ENCODE results near the gene GLP1R.

GRCh38 chr6:39016839-39017546 lies 31.6 kb upstream of the GLP1R start:
- TF ChIP-seq NFYB (CRISPR knock-in tag; conservative IDR thresholded peaks at IDR 0.05; ENCODE audit: low read depth): no peak
- TF ChIP-seq JUN (CRISPR knock-in tag; IDR thresholded peaks at IDR 0.05): no peak
- TF ChIP-seq, protein P1, sequence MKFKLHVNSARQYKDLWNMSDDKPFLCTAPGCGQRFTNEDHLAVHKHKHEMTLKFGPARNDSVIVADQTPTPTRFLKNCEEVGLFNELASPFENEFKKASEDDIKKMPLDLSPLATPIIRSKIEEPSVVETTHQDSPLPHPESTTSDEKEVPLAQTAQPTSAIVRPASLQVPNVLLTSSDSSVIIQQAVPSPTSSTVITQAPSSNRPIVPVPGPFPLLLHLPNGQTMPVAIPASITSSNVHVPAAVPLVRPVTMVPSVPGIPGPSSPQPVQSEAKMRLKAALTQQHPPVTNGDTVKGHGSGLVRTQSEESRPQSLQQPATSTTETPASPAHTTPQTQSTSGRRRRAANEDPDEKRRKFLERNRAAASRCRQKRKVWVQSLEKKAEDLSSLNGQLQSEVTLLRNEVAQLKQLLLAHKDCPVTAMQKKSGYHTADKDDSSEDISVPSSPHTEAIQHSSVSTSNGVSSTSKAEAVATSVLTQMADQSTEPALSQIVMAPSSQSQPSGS (CRISPR knock-in tag; IDR thresholded peaks at IDR 0.05; ENCODE audit: borderline replicate concordance, low read depth): no peak
- no peak for TF ChIP-seq MXD4 (CRISPR knock-in tag; IDR thresholded peaks at IDR 0.05; ENCODE audit: borderline replicate concordance)
- TF ChIP-seq, protein P2, sequence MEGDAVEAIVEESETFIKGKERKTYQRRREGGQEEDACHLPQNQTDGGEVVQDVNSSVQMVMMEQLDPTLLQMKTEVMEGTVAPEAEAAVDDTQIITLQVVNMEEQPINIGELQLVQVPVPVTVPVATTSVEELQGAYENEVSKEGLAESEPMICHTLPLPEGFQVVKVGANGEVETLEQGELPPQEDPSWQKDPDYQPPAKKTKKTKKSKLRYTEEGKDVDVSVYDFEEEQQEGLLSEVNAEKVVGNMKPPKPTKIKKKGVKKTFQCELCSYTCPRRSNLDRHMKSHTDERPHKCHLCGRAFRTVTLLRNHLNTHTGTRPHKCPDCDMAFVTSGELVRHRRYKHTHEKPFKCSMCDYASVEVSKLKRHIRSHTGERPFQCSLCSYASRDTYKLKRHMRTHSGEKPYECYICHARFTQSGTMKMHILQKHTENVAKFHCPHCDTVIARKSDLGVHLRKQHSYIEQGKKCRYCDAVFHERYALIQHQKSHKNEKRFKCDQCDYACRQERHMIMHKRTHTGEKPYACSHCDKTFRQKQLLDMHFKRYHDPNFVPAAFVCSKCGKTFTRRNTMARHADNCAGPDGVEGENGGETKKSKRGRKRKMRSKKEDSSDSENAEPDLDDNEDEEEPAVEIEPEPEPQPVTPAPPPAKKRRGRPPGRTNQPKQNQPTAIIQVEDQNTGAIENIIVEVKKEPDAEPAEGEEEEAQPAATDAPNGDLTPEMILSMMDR (IDR thresholded peaks at IDR 0.05): no peak
- TF ChIP-seq TEAD1 (CRISPR knock-in tag; IDR thresholded peaks at IDR 0.05): no peak
- no peak for TF ChIP-seq USF2 (CRISPR knock-in tag; IDR thresholded peaks at IDR 0.05)
- TF ChIP-seq HMGA2 (CRISPR knock-in tag; IDR thresholded peaks at IDR 0.05): no peak
- no peak for TF ChIP-seq ATF3 (CRISPR knock-in tag; conservative IDR thresholded peaks at IDR 0.05)
- no peak for TF ChIP-seq CREB1 (CRISPR knock-in tag; IDR thresholded peaks at IDR 0.05)
- no peak for TF ChIP-seq MAX (CRISPR knock-in tag; IDR thresholded peaks at IDR 0.05)
- no peak for TF ChIP-seq GABPB1 (CRISPR knock-in tag; IDR thresholded peaks at IDR 0.05)
- no peak for TF ChIP-seq TP53 (CRISPR knock-in tag; IDR thresholded peaks at IDR 0.05)
- TF ChIP-seq, protein P3, sequence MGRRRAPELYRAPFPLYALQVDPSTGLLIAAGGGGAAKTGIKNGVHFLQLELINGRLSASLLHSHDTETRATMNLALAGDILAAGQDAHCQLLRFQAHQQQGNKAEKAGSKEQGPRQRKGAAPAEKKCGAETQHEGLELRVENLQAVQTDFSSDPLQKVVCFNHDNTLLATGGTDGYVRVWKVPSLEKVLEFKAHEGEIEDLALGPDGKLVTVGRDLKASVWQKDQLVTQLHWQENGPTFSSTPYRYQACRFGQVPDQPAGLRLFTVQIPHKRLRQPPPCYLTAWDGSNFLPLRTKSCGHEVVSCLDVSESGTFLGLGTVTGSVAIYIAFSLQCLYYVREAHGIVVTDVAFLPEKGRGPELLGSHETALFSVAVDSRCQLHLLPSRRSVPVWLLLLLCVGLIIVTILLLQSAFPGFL (CRISPR knock-in tag; IDR thresholded peaks at IDR 0.05; ENCODE audit: borderline replicate concordance): no peak

Measured in WTC11 (cell line).